ENCODE measurements around the gene OR5D13. TPM values are rescaled to one million over a fixed set of nuclear protein-coding genes. Genes with fewer than 3 reads are reported as not detected.

OR5D13 gene, protein sequence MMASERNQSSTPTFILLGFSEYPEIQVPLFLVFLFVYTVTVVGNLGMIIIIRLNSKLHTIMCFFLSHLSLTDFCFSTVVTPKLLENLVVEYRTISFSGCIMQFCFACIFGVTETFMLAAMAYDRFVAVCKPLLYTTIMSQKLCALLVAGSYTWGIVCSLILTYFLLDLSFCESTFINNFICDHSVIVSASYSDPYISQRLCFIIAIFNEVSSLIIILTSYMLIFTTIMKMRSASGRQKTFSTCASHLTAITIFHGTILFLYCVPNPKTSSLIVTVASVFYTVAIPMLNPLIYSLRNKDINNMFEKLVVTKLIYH
- not detected for polyA plus RNA-seq (2013, experiment 1 of 2)
- polyA plus RNA-seq (2013, experiment 2 of 2) = not detected

DNA sequence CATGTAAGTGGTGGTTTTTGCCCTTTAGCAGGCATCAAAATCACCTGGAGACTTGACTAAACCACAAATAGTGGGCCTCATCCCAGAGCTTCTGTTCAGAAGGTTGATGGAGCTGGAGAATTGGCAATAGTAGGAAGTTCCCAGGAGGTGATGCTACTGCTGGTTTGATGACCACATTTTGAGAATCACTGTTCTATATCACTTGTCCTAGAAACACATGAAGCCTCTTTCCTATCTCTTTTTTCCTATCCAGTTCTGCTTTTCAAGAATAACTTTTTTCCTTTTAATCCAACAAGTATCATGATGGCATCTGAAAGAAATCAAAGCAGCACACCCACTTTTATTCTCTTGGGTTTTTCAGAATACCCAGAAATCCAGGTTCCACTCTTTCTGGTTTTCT is at the start of gene OR5D13:
Gene OR5D13 (plus strand): TSS at position 301 of the 400 bp plus-strand sequence. CDS start 0 bp downstream, at position 301.
- Histone ChIP-seq H3K9ac (ENCODE audit: low read depth, low read length, poor library complexity) (no peak within 1 kb of the TSS), H3K4ac (ENCODE audit: low read length) (no peak within 1 kb of the TSS), H2BK120ac (ENCODE audit: low read depth, low read length) (no peak within 1 kb of the TSS), H4K91ac (ENCODE audit: low read depth, low read length, poor library complexity) (no peak within 1 kb of the TSS), H2BK15ac (ENCODE audit: low read length) (no peak within 1 kb of the TSS), H3K79me1 (ENCODE audit: low read depth, low read length) (no peaks in the 10 kb centered on the region), H3K14ac (ENCODE audit: low read length) (no peak within 1 kb of the TSS), H3K18ac (ENCODE audit: low read length) (no peak within 1 kb of the TSS), H2BK5ac (ENCODE audit: low read length) (no peak within 1 kb of the TSS), H2AK5ac (ENCODE audit: low read depth, low read length) (no peak within 1 kb of the TSS), H3K9me3 (replicated peaks in 1 of 2; ENCODE audit: control insufficient read depth in 2 of 2, insufficient read depth in 1 of 2, low read depth in 1 of 2, low read length in 2 of 2) (peaks cover 0 to 5% of the 10 kb centered on the region in 2 donors), H3K27ac (replicated peaks; ENCODE audit: low read length) (no peak within 1 kb of the TSS), H3K4me1 (ENCODE audit: control insufficient read depth in 2 of 2, insufficient read depth in 1 of 2, low read depth in 1 of 2, low read length in 2 of 2) (no peaks in the 10 kb centered on the region), H2BK12ac (ENCODE audit: low read length) (no peak within 1 kb of the TSS), H2AFZ (ENCODE audit: low read length) (no peak within 1 kb of the TSS), H3K4me2 (ENCODE audit: insufficient read depth, low read length, poor library complexity, severe bottlenecking) (no peak within 1 kb of the TSS), H3K27me3 (ENCODE audit: control insufficient read depth in 3 of 3, insufficient read depth in 3 of 3, low read depth in 1 of 3, low read length in 3 of 3) (no peaks in the 10 kb centered on the region), H3K4me3 (ENCODE audit: low read length in 2 of 2) (no peak within 1 kb of the TSS), H3K36me3 (replicated peaks in 1 of 2; ENCODE audit: control insufficient read depth in 2 of 2, insufficient read depth in 2 of 2, low read length in 2 of 2) (no peaks in the 10 kb centered on the region), H4K8ac (ENCODE audit: low read depth, low read length) (no peak within 1 kb of the TSS), H3K23ac (ENCODE audit: low read depth, low read length, poor library complexity) (no peak within 1 kb of the TSS)
- DNase-seq (ENCODE audit: low spot score) = no peak

DNA sequence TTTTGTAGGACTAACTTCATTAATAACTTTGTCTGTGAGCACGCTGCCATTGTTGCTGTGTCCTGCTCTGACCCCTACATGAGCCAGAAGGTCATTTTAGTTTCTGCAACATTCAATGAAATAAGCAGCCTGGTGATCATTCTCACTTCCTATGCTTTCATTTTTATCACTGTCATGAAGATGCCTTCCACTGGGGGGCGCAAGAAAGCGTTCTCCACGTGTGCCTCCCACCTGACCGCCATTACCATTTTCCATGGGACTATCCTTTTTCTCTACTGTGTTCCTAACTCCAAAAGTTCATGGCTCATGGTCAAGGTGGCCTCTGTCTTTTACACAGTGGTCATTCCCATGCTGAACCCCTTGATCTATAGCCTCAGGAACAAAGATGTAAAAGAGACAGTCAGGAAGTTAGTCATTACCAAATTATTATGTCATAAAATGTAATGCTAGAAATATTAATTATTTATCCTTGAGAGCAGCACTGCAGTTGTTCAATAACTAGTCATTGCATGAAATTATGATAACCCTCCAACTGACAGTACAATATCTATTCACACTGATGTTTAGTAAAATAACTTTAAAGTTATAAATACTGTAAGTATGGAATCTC is 46.4 kb upstream of the OR5D13 start:
- Histone ChIP-seq H2BK120ac (ENCODE audit: low read depth, low read length) (no peak overlapping the region), H3K36me3 (replicated peaks in 1 of 2; ENCODE audit: control insufficient read depth in 2 of 2, insufficient read depth in 2 of 2, low read length in 2 of 2) (no peaks in the 10 kb centered on the region), H3K4ac (ENCODE audit: low read length) (no peak overlapping the region), H3K4me3 (ENCODE audit: low read length in 2 of 2) (no peak overlapping the region), H2AFZ (ENCODE audit: low read length) (no peak overlapping the region), H3K4me2 (ENCODE audit: insufficient read depth, low read length, poor library complexity, severe bottlenecking) (no peak overlapping the region), H2BK5ac (ENCODE audit: low read length) (no peak overlapping the region), H2BK15ac (ENCODE audit: low read length) (no peak overlapping the region), H4K8ac (ENCODE audit: low read depth, low read length) (no peak overlapping the region), H3K9ac (ENCODE audit: low read depth, low read length, poor library complexity) (no peak overlapping the region), H2AK5ac (ENCODE audit: low read depth, low read length) (no peak overlapping the region), H3K23ac (ENCODE audit: low read depth, low read length, poor library complexity) (no peak overlapping the region), H3K14ac (ENCODE audit: low read length) (no peak overlapping the region), H3K18ac (ENCODE audit: low read length) (no peak overlapping the region), H4K91ac (ENCODE audit: low read depth, low read length, poor library complexity) (no peak overlapping the region), H3K9me3 (replicated peaks in 1 of 2; ENCODE audit: control insufficient read depth in 2 of 2, insufficient read depth in 1 of 2, low read depth in 1 of 2, low read length in 2 of 2) (peaks cover 0 to 9% of the 10 kb centered on the region in 2 donors), H3K79me1 (ENCODE audit: low read depth, low read length) (no peaks in the 10 kb centered on the region), H3K27me3 (ENCODE audit: control insufficient read depth in 3 of 3, insufficient read depth in 3 of 3, low read depth in 1 of 3, low read length in 3 of 3) (no peaks in the 10 kb centered on the region), H3K4me1 (ENCODE audit: control insufficient read depth in 2 of 2, insufficient read depth in 1 of 2, low read depth in 1 of 2, low read length in 2 of 2) (no peaks in the 10 kb centered on the region), H2BK12ac (ENCODE audit: low read length) (no peak overlapping the region), H3K27ac (replicated peaks; ENCODE audit: low read length) (no peak overlapping the region)
- DNase-seq (ENCODE audit: low spot score) = no peak
- no CpG with 5 or more reads among the region's 5 CpGs for WGBS, 2 donors (ENCODE audit: extremely low coverage in 2 of 2, insufficient read length in 2 of 2, insufficient replicate concordance in 1 of 2)

DNA sequence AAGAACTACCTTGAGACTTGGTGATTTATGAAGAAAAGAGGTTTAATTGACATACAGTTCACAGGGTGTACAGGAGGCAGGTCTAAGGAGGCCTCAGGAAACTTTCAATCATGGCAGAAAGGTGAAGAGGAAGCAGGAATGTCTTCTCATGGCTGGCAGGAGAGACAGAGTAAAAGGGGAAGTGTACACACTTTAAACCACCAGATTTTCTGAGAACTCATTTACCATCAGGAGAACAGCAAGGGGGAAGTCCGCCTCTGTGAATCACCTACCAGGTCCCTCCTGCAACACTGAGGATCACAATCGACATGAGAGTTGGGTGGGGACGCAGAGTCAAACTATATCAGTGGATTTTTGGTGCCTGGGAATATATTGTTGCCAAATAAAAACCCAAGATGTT is 40.3 kb upstream of the OR5D13 start:
- no peak for DNase-seq (ENCODE audit: low spot score)
- H3K4me3 ChIP-seq (ENCODE audit: low read length in 2 of 2) = no peak overlapping the region
- peaks cover 0 to 18% of the 10 kb centered on the region in 2 donors for H3K9me3 ChIP-seq (replicated peaks in 1 of 2; ENCODE audit: control insufficient read depth in 2 of 2, insufficient read depth in 1 of 2, low read depth in 1 of 2, low read length in 2 of 2)

DNA sequence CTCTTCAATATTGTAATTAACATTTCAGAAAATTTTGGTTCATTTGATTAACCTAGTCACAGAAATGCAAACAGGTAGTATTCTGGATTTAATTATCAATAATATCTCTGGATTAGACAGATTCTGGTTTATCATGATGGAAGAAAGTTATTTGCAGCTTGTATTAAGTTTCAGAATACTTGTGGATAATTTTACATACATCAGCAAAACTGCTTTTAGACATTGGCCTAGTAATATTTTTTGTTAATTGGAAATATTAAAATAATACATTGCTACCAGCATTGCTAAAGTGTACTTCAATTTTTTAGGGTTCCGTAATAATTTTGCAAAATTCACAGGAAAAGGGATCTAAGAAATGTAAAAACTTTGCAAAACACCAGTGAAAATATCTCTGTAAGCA is 18.4 kb downstream of the OR5D13 start:
- Histone ChIP-seq H2AK5ac (ENCODE audit: low read depth, low read length) (no peak overlapping the region), H3K27me3 (ENCODE audit: control insufficient read depth in 3 of 3, insufficient read depth in 3 of 3, low read depth in 1 of 3, low read length in 3 of 3) (no peaks in the 10 kb centered on the region), H3K36me3 (replicated peaks in 1 of 2; ENCODE audit: control insufficient read depth in 2 of 2, insufficient read depth in 2 of 2, low read length in 2 of 2) (no peaks in the 10 kb centered on the region), H3K14ac (ENCODE audit: low read length) (no peak overlapping the region), H3K18ac (ENCODE audit: low read length) (no peak overlapping the region), H2AFZ (ENCODE audit: low read length) (no peak overlapping the region), H3K9ac (ENCODE audit: low read depth, low read length, poor library complexity) (no peak overlapping the region), H3K23ac (ENCODE audit: low read depth, low read length, poor library complexity) (no peak overlapping the region), H3K4ac (ENCODE audit: low read length) (no peak overlapping the region), H2BK120ac (ENCODE audit: low read depth, low read length) (no peak overlapping the region), H2BK15ac (ENCODE audit: low read length) (no peak overlapping the region), H2BK5ac (ENCODE audit: low read length) (no peak overlapping the region), H3K4me1 (ENCODE audit: control insufficient read depth in 2 of 2, insufficient read depth in 1 of 2, low read depth in 1 of 2, low read length in 2 of 2) (no peaks in the 10 kb centered on the region), H3K4me3 (ENCODE audit: low read length in 2 of 2) (no peak overlapping the region), H3K79me1 (ENCODE audit: low read depth, low read length) (no peaks in the 10 kb centered on the region), H3K4me2 (ENCODE audit: insufficient read depth, low read length, poor library complexity, severe bottlenecking) (no peak overlapping the region), H4K91ac (ENCODE audit: low read depth, low read length, poor library complexity) (no peak overlapping the region), H4K8ac (ENCODE audit: low read depth, low read length) (no peak overlapping the region), H3K9me3 (replicated peaks in 1 of 2; ENCODE audit: control insufficient read depth in 2 of 2, insufficient read depth in 1 of 2, low read depth in 1 of 2, low read length in 2 of 2) (peaks cover 0 to 22% of the 10 kb centered on the region in 2 donors), H2BK12ac (ENCODE audit: low read length) (no peak overlapping the region), H3K27ac (replicated peaks; ENCODE audit: low read length) (no peak overlapping the region)
- DNase-seq (ENCODE audit: low spot score) = no peak
- no CpG with 5 or more reads among the region's 1 CpG for WGBS, 2 donors (ENCODE audit: extremely low coverage in 2 of 2, insufficient read length in 2 of 2, insufficient replicate concordance in 1 of 2)

More for the DNA sequence above, 40.3 kb upstream of the OR5D13 start:
- H3K4me1 ChIP-seq (ENCODE audit: control insufficient read depth in 2 of 2, insufficient read depth in 1 of 2, low read depth in 1 of 2, low read length in 2 of 2) = no peaks in the 10 kb centered on the region
- H2BK120ac ChIP-seq (ENCODE audit: low read depth, low read length) = no peak overlapping the region
- no peak overlapping the region for H3K27ac ChIP-seq (replicated peaks; ENCODE audit: low read length)
- no peaks in the 10 kb centered on the region for H3K79me1 ChIP-seq (ENCODE audit: low read depth, low read length)
- H2BK15ac ChIP-seq (ENCODE audit: low read length) = no peak overlapping the region
- H2AK5ac ChIP-seq (ENCODE audit: low read depth, low read length) = no peak overlapping the region
- H4K8ac ChIP-seq (ENCODE audit: low read depth, low read length) = no peak overlapping the region
- no peak overlapping the region for H2BK12ac ChIP-seq (ENCODE audit: low read length)
- no peaks in the 10 kb centered on the region for H3K36me3 ChIP-seq (replicated peaks in 1 of 2; ENCODE audit: control insufficient read depth in 2 of 2, insufficient read depth in 2 of 2, low read length in 2 of 2)
- H3K23ac ChIP-seq (ENCODE audit: low read depth, low read length, poor library complexity) = no peak overlapping the region
- no CpG with 5 or more reads among the region's 3 CpGs for WGBS, 2 donors (ENCODE audit: extremely low coverage in 2 of 2, insufficient read length in 2 of 2, insufficient replicate concordance in 1 of 2)
- no peak overlapping the region for H2AFZ ChIP-seq (ENCODE audit: low read length)
- no peak overlapping the region for H3K14ac ChIP-seq (ENCODE audit: low read length)
- no peak overlapping the region for H2BK5ac ChIP-seq (ENCODE audit: low read length)
- H4K91ac ChIP-seq (ENCODE audit: low read depth, low read length, poor library complexity) = no peak overlapping the region
- H3K27me3 ChIP-seq (ENCODE audit: control insufficient read depth in 3 of 3, insufficient read depth in 3 of 3, low read depth in 1 of 3, low read length in 3 of 3) = no peaks in the 10 kb centered on the region
- no peak overlapping the region for H3K4ac ChIP-seq (ENCODE audit: low read length)
- H3K18ac ChIP-seq (ENCODE audit: low read length) = no peak overlapping the region
- no peak overlapping the region for H3K4me2 ChIP-seq (ENCODE audit: insufficient read depth, low read length, poor library complexity, severe bottlenecking)
- H3K9ac ChIP-seq (ENCODE audit: low read depth, low read length, poor library complexity) = no peak overlapping the region
